Mucosa of rectum (tissue), 2 donors: ENCODE results near the gene SNAP47.

Experiments used
- H3K27ac ChIP-seq, 2 donors: one replicate each; pipeline ENCODE4 v1.7.0; 2013; ENCODE audit warnings: inconsistent platforms in 2 of 2, low read depth in 2 of 2, low read length in 2 of 2
- H3K27me3 ChIP-seq, 2 donors: one replicate each; pipeline ENCODE4 v1.7.0; 2013; ENCODE audit warnings: low read length in 2 of 2; ENCODE audit not compliant: control insufficient read depth in 2 of 2, insufficient read depth in 2 of 2
- H3K36me3 ChIP-seq, 2 donors: one replicate each; pipeline ENCODE4 v1.7.0; 2013; ENCODE audit warnings: low read length in 2 of 2; ENCODE audit not compliant: control insufficient read depth in 2 of 2, insufficient read depth in 2 of 2
- H3K4me1 ChIP-seq, 2 donors: one replicate each; pipeline ENCODE4 v1.7.0; 2013; ENCODE audit warnings: low read length in 2 of 2, mild to moderate bottlenecking in 1 of 2; ENCODE audit not compliant: control insufficient read depth in 2 of 2, insufficient read depth in 2 of 2
- H3K4me3 ChIP-seq, 2 donors: one replicate each; pipeline ENCODE4 v1.7.0; 2013; ENCODE audit warnings: low read length in 2 of 2
- H3K9ac ChIP-seq, 2 donors: one replicate each; pipeline ENCODE4 v1.7.0; 2013; ENCODE audit warnings: low read length in 2 of 2, low read depth in 1 of 2, mild to moderate bottlenecking in 1 of 2
- H3K9me3 ChIP-seq, 2 donors: one replicate each; pipeline ENCODE4 v1.7.0; 2013; ENCODE audit warnings: low read length in 2 of 2; ENCODE audit not compliant: control insufficient read depth in 2 of 2
- donor health status: healthy.
- donor health status: Normal muscosa, but diverticular disease.

The SNAP47 gene

GRCh38 chr1:227731696-227732585 lies 3.3 kb upstream of the SNAP47 start:
- Histone ChIP-seq H3K4me1 (peaks cover 22 to 33% of the 10 kb centered on the region in 2 donors), H3K27ac (no peak overlapping the region), H3K9ac (no peak overlapping the region), H3K36me3 (peaks cover 4 to 11% of the 10 kb centered on the region in 2 donors), H3K27me3 (no peaks in the 10 kb centered on the region), H3K4me3 (no peak overlapping the region), H3K9me3 (no peaks in the 10 kb centered on the region)

GRCh38 chr1:227732586-227733308 lies 2.5 kb upstream of the SNAP47 start:
- Histone ChIP-seq H3K27ac (no peak overlapping the region), H3K4me1 (peaks cover 22 to 33% of the 10 kb centered on the region in 2 donors), H3K27me3 (no peaks in the 10 kb centered on the region), H3K36me3 (peaks cover 4 to 11% of the 10 kb centered on the region in 2 donors), H3K9ac (no peak overlapping the region), H3K9me3 (no peaks in the 10 kb centered on the region), H3K4me3 (no peak overlapping the region)

- no peak overlapping the region for H3K27ac ChIP-seq
- peaks cover 4 to 11% of the 10 kb centered on the region in 2 donors for H3K36me3 ChIP-seq
- H3K9me3 ChIP-seq, result no peaks in the 10 kb centered on the region
- no peak overlapping the region for H3K4me3 ChIP-seq
- H3K4me1 ChIP-seq, result peaks cover 22 to 33% of the 10 kb centered on the region in 2 donors
- H3K27me3 ChIP-seq, result no peaks in the 10 kb centered on the region
- no peak overlapping the region for H3K9ac ChIP-seq
Observed at GRCh38 chr1:227733309-227733705, 1.9 kb upstream of the SNAP47 start.

GRCh38 chr1:227733751-227734545 lies 1.3 kb upstream of the SNAP47 start:
- peak overlapping the region; percentile 74 to 81 for H3K9ac ChIP-seq
- H3K36me3 ChIP-seq, result peaks cover 4 to 11% of the 10 kb centered on the region in 2 donors
- H3K27ac ChIP-seq, result no peak overlapping the region
- H3K4me3 ChIP-seq, result peak overlapping the region; percentile 87 to 90
- peaks cover 18 to 28% of the 10 kb centered on the region in 2 donors for H3K4me1 ChIP-seq
- H3K27me3 ChIP-seq, result no peaks in the 10 kb centered on the region
- no peaks in the 10 kb centered on the region for H3K9me3 ChIP-seq

GRCh38 chr1:227734546-227734855 lies 734 bp upstream of the SNAP47 start:
- H3K27me3 ChIP-seq, result no peaks in the 10 kb centered on the region
- peak overlapping the region; percentile 87 to 90 for H3K4me3 ChIP-seq
- H3K36me3 ChIP-seq, result peaks cover 4 to 11% of the 10 kb centered on the region in 2 donors
- H3K9me3 ChIP-seq, result no peaks in the 10 kb centered on the region
- H3K4me1 ChIP-seq, result peaks cover 15 to 26% of the 10 kb centered on the region in 2 donors
- H3K27ac ChIP-seq, result peak overlapping the region; percentile 51 to 72
- peak overlapping the region; percentile 74 to 81 for H3K9ac ChIP-seq

GRCh38 chr1:227735539-227736285 lies 477 bp downstream of the SNAP47 start:
- Histone ChIP-seq H3K9ac (peak overlapping the region; percentile 81 to 85), H3K27ac (peak overlapping the region; percentile 72), H3K36me3 (peaks cover 4 to 13% of the 10 kb centered on the region in 2 donors), H3K4me3 (peak overlapping the region; percentile 87 to 90), H3K4me1 (peaks cover 15 to 20% of the 10 kb centered on the region in 2 donors), H3K27me3 (no peaks in the 10 kb centered on the region), H3K9me3 (no peaks in the 10 kb centered on the region)

GRCh38 chr1:227736814-227737432 lies 1.7 kb downstream of the SNAP47 start:
- no peak overlapping the region for H3K9ac ChIP-seq
- no peaks in the 10 kb centered on the region for H3K9me3 ChIP-seq
- H3K27me3 ChIP-seq, result no peaks in the 10 kb centered on the region
- H3K36me3 ChIP-seq, result peaks cover 4 to 16% of the 10 kb centered on the region in 2 donors
- no peak overlapping the region for H3K27ac ChIP-seq
- peaks cover 15 to 20% of the 10 kb centered on the region in 2 donors for H3K4me1 ChIP-seq
- no peak overlapping the region for H3K4me3 ChIP-seq

- peaks cover 0 to 5% of the 10 kb centered on the region in 2 donors for H3K36me3 ChIP-seq
- H3K9ac ChIP-seq, result no peak overlapping the region
- H3K4me1 ChIP-seq, result peaks cover 14 to 15% of the 10 kb centered on the region in 2 donors
- no peak overlapping the region for H3K27ac ChIP-seq
- H3K9me3 ChIP-seq, result no peaks in the 10 kb centered on the region
- H3K27me3 ChIP-seq, result no peaks in the 10 kb centered on the region
- H3K4me3 ChIP-seq, result no peak overlapping the region
Observed at GRCh38 chr1:227738820-227739219, 3.6 kb downstream of the SNAP47 start.

- Histone ChIP-seq H3K4me3 (no peak overlapping the region), H3K27ac (no peak overlapping the region), H3K9me3 (no peaks in the 10 kb centered on the region), H3K27me3 (no peaks in the 10 kb centered on the region), H3K4me1 (peaks cover 6 to 7% of the 10 kb centered on the region in 2 donors), H3K9ac (no peak overlapping the region), H3K36me3 (peaks cover 0 to 5% of the 10 kb centered on the region in 2 donors)
Observed at GRCh38 chr1:227739636-227740035, 4.4 kb downstream of the SNAP47 start.
